DMS 273 (cell line): ENCODE results near the gene HMCES.
A peak's percentile ranks its signal among the peaks of the same experiment; 100 is the strongest.

Experiments used
- DNase-seq: peaks from one replicate; lab custom pipeline; 2025; ENCODE audit not compliant: unreplicated experiment; lab: John Stamatoyannopoulos, UW

HMCES gene

DNA sequence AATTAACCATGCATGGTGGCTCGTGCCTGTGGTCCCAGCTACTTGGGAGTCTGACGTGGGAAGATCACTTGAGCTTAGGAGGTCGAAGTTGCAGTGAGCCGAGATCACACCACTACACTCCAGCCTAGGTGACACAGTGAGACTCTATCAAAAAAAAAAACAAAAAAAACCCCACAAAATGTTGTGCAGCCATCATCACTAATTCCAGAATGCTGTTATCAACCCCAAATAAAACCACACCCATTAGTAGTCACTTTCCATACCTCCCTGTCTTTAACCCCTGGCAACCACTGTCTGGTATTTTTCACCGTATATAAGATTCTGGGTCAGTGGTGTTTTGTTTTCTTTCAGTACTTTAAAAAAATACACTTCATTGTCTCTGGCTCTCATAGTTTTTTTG, 16.6 kb downstream of the HMCES start:
- no peak for DNase-seq

- DNase-seq = no peak
Observed at GRCh38 chr3:129304146-129304961, 25.7 kb downstream of the HMCES start.

DNA sequence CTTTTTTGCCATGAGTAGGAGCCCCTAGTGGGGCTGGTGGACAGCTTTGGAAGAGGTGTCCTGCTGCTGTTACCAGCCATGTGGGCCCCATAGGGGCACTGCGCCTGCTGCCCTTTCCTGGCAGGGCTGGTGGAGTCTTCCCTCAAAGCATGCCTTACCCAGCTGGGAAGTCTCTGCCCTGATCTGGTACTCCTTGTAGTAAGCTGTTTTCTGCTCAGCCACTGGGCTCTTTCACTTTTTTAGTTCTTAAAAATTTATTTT, 26.2 kb downstream of the HMCES start:
- DNase-seq = no peak

DNA sequence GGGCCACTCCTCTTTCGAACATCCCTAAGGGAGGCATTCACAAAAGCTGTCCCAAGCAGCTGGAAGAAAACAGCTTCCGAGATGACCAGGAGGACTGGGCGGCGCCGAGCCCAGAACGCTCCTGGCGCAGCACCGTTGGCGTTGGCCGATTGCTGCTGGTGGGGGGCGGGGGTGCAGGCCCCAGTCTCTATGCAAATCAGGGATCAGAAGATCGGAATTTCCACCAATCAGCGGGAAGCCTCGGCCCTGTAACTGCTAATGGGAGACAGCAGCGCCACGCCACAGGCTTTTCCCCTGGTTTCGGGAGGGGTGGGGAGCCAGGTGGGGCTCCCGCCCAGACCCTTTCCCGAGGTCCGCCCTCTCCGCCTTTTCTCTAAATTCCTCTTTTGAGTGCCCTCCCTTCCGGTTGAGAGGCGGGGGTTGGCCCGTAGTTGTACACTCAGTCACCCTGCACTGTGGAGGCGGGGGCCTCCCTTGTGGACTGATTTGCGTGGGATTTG, 27.0 kb downstream of the HMCES start:
- DNase-seq = no peak

DNA sequence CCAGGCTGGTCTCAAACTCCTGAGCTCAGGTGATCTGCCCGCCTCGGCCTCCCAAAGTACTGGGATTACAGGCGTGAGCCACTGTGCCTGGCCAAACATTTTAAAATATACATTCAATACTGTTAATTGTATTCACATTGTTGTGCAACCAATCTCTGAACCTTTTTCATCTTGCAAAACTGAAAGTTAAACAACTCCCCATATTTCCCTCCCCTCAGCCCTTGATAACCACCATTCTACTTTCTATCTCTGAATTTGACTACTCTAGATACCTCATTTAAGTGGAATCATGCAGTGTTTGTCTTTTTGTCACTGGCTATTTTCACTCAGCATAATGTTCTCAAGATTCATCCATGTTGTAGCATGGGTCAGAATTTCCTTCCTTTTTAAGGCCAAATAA, 30.0 kb downstream of the HMCES start:
- no peak for DNase-seq

GRCh38 chr3:129310111-129311011, 31.7 kb downstream of the HMCES start:
- DNase-seq = no peak

- DNase-seq = no peak
Observed at GRCh38 chr3:129311054-129311902, 32.6 kb downstream of the HMCES start.

DNA sequence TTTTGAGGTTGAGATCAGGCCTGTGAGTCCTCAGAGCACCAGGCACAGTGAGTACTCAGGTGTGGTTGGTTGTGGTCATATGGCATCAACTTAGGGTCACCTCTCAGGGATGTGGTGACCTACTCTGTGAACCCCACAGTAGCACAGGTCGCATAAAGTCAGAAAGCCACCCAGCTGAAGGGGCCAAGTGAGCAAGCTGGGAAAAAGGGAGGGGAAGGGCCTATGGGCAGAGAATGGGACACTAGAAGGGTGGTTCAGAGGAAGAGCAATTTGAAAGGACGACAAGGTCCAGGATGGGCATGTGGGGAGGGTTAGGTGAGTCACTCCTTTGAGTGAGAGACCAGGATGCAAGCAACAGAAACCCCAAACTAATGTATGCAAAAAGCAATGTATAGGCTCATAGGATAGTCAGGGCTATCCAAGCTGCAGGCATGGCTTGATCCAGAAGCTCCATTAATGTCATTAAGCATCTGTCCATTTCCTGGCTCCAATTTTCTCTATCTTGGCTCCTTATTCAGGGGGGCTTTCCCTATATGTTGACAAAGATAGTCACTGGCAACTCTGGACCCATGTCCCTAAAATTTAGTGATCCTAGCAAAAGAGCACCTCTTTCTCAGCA, 33.5 kb downstream of the HMCES start:
- DNase-seq = no peak

- DNase-seq = peak; percentile 50
Observed at GRCh38 chr3:129312671-129313414, 34.2 kb downstream of the HMCES start.

DNA sequence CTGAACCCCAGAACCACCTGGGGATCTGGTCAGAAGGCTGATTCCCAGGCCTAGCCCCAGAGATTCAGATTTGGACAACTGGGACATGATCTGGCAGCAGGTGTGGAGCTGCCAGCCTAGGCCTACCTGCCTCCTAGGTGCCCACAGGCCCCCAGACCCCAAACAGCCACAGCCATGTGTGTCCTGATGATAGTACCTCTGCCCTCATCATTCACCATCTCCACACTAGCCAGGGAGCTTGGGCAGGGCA, 34.7 kb downstream of the HMCES start:
- no peak for DNase-seq

GRCh38 chr3:129313665-129314385, 35.2 kb downstream of the HMCES start:
- DNase-seq = peak; percentile 62

DNA sequence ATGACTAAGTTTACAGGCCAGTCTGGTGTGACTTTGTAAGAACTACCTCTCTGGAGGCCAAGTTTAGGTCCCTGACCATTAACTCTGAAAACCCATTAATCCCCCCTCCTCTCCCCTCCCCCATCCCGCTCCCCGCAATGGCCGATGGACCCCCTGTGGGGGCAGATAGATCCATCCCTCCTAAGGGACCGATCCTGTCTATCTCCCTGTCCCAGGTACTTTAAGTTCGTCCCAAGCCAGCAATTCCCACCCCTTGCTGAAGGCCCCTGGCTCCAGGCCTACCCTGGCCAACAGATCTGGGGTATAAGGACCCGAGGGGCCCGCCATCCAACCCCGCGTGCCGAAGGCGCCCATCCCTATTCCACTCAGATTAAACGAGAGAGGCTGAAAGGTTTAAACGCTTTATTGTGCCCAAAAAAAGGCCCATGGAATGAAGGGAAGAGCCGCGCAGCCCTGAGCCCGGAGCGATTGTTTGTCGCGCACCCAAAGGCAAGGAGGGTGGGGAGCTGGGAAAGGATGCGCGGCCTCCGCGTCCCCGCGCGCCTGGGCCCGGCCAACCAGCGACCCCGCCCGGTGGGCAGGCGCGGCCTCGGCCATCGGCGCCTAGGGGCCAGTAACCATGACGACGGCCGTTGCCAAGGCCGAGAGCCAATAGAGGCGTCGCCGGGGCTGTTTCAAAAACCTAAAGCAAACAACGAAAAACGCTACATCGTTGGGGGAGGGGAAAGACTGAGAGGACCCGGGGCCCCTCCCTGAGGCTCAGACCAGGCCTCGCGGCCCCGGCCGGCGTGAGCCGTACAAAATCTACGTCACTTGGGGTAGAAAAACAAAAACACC, 35.9 kb downstream of the HMCES start:
- DNase-seq = peak; percentile 98

- peak; percentile 82 for DNase-seq
Observed at GRCh38 chr3:129315223-129315997, 36.7 kb downstream of the HMCES start.

GRCh38 chr3:129315998-129316247, 37.3 kb downstream of the HMCES start:
- no peak for DNase-seq

- peak; percentile 96 for DNase-seq
Observed at GRCh38 chr3:129316248-129317013, 37.8 kb downstream of the HMCES start.

DNA sequence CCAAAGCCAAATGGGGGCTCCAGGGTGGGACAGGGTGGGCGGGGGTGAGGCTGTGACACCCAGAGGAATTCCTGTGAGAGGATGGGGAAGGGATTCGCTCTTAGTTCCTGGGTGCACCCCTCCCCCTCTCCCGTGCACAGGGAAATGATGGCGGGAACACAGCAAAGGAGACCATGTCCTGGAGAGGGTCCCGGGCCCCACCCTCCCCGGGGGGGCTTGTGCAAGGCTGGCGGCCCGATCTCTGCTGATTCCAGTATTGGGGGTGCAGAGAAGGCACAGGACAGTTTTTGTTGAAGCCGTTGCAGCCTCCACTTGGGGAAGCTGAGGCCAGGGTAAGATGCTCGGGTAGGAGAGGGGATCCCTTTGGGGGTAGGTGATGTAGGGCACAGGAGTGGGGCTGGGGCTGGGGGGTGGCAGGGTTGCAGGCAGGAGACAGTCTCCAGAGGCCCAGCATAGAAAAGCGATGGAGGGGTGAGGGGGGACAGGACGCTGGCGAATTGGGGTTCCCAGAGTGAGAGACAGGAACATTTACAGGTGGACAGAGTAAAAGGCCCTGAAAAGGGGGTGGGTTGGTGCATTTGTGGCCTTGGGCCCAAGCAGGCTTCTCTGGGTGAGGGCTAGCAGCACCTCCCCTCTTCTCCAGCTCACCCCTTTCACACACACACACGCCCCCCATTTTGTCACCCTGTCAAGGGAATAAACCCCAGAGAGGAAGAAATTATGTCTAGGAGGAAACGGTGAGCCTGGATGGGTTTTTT, 38.5 kb downstream of the HMCES start:
- DNase-seq = no peak

DNA sequence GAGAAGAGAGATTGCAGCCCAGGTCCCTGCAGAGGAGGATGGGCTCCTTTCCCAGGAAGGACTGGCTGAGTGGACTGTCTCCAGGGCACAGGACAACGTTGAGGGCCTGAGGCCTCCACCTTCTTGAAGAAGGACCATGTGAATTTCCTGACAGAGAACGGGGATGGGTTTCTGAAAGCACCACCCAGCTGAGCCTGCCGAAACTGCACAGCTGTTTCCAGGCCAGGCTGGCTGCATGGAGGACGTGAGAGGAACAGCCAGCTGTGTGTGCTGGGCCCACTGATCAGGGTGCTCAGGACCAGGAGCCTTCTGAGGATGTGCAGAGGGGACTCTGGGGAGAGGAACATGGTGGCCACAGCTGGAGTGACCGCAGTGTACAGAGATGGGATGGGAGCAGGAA, 39.2 kb downstream of the HMCES start:
- peak; percentile 37 for DNase-seq
